Muscle of arm (tissue), 12 donors: ENCODE measurements around the gene ZNF268. TPM values are rescaled to one million over a fixed set of nuclear protein-coding genes. Genes with fewer than 3 reads are reported as not detected.
"Not testable (repeated sequence)": the region's sequence is repeated elsewhere in the genome, so short reads cannot be mapped to it uniquely, and the experiment has no call there.

ENCODE experiments used
- DNase-seq: peaks from one replicate; pipeline ENCODE4 v3.0.0-alpha.2; 2013
- polyA plus RNA-seq, 12 donors: library from polyadenylated mRNA; unstranded; fragments of 120-200 nt; gene quantifications; one replicate each; pipeline ENCODE4 v1.2.1, GENCODE V29; 2013; ENCODE audit not compliant: insufficient read length in 12 of 12

ZNF268 gene
- polyA plus RNA-seq, 12 donors = 8.2 to 23.8 (median 11.1) TPM; not detected in 1

DNA sequence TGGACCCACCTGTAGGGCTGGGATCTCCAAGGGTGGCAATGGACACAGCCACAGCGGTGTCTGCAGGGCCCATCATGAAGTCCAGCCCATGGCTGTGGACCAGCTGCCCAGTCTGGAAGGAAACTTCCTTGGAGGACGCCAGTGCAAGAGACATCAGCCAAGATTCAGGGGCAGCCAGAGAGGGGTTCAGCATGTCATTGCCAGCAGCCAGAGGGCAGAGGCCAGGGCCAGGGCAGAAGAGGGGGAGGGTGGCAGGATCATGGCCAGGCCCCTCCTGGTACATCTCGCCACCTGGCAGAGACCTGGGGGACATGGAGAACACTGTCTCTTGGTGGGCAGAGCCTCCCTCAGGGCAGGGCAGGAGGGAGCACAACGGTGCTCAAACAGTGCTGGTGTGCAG, 44.2 kb downstream of the ZNF268 start:
- DNase-seq = no peak

DNA sequence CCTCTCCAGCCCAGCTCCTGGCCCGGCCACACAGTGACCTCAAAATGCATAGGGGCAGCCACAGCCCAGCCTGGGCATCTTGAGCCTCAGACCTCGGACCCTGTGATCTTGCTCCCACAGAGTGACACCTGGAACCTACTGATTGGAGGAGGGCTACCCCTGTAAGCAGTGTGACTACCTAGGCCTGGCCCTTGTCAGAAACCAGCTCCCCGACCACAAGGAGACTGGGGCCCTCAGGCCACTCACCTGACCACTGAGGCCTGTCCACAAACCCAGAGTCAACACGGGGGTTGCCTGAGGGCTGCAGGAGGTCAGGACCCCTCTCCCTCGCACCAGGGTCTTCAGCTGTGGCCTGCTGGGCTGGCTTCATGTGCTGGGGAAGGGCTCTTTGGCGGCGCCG, 45.4 kb downstream of the ZNF268 start:
- DNase-seq = no peak

DNA sequence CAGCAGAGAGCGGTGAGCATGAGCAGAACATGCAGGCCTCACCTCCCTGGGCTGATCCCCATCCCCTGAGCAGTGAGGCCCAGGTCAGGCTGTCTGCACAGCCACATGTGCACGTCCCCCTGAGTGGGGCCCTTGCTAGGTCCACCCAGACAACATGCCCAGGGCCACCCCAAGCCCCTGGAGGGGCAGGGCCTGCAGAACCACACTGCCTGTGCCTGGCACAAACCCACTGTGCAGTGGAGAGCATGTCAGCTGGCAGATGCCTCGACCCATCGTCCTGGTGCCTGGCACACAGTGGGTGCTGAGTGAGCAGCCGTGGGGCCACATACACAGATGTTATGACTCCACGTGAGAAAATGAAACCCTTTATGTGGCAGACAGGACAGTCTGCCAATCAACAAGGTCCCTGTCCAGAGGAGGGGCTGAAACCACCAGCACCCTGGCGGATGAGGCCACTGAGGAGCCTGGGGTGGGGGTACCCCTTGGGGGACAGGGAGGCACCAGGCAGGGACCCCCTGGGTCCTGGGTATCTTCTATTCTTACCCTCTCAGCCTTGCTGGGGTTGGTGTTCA, 46.1 kb downstream of the ZNF268 start:
- DNase-seq = no peak

DNA sequence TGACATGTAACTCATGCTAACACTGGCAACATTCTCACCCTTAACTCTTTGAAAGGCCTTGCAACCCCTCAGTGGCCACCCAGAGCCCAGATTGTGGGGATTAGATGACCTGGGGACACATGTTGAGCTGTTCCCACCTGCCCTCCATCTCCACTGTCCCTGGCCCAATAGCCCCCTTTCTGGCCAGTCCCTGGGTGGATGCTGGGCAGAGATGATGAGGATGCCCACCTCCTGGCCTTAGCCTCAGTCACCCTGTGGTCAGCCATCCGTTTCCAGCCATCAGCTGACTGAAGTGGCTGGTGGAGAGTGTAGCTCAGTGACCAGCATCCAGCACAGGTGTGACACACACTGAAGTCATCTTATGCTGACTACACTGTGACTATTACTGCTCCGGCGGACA, 49.7 kb downstream of the ZNF268 start:
- no peak for DNase-seq

DNA sequence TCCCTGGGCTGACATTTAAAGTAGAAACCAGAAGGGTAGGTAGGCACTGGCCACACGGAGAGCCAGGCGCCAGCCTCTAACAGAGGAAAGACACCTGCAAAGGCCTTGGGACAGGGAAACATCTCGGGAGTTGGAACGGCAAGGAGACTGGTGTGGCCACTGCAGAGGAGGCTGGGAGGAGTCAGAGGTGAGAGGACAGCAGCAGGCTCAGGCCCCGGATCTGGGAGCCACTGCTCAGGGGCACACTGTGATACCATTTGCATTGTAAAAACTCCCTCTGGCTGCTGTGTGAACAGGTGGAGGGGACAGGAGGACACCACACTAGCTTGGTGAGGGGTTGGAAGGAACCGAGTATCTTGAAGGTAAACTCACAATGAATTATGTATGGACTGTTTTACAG, 51.7 kb downstream of the ZNF268 start:
- no peak for DNase-seq

DNA sequence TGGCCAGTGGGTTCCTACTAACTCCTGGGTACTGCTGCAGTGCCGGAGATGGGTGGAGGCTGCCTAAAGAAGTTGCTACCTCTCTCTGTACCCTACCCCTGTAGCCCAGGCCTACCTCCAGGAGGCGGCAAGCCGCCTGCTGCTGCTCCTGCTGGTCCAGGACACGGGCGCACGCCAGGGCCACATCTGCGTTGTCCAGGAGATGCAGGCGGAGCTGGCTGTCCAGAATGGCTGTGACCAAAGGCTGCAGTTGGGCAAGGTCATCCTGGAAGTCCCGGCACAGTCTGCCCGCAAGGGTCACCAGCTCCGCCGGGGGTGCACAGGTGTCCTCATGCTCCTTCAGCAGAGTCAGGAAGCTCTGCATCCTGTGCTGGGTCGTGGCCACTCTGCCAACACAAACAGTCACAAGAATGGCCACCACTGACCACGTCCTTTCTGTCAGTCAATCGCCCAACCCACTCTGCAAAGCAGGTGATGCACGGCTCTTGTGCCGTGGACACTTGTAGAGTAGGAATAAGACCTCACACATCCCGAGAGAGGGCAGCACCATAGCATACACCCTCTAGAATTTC, 52.8 kb downstream of the ZNF268 start:
- no peak for DNase-seq

DNA sequence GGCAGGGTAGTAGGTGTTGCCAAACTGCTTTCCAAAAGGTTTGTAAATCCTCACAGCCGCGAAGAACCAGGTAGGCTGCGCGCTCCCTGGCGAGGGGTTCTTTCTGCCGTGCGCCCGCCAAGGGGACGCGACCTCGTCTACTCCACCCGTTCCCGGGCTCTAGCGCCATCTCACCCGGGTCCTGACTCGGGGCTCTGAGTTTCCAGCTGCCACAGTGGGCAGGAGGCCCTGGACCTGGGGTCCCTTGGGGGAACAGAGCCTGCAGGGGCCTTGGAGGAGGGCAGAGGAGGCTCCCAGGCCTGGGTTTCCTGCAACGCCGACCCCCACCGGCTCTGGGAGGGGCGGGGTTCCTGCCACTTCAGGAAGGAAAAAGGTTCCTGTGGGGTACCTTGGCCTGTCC, 53.7 kb downstream of the ZNF268 start:
- DNase-seq = no peak

DNA sequence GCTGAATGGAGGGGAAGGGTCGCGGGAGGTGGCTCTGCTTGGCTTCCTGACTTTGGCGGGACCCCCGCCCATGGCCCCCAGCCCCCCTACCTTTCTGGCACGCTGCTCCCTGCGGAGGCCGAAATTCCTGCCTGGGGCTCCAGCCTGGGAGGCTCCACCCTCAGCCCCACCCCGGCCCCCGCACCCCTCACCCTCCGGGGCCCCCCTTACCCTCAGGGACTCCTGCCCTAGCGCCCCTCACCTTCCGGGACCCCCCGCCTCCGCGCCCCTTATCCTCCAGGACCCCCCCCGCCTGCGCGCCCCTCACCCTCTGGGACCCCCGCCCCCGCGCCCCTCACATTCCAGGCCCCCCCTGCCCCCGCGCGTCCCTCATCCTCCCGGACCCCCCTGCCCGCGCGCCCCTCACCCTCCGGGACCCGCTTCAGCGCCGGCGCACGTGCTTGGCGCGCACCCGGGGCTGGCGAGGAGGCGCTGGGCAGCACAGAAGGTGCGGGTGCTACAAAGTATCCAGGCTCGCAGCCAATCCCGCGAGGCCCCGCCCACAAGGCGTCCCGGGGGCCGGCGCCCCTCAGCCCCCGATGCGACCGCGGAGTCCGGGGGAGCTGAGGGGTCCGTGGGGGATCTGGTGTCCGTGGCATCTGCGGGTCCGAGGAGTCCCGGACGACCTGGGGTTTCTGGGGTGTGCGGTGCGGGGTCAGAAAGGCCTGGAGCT, 54.3 kb downstream of the ZNF268 start, which contains the start of gene ANHX:
ANHX (minus strand) TSS at position 477 of the 712 bp plus-strand sequence. CDS start 1,521 bp downstream, outside the sequence.
- no peak for DNase-seq

DNA sequence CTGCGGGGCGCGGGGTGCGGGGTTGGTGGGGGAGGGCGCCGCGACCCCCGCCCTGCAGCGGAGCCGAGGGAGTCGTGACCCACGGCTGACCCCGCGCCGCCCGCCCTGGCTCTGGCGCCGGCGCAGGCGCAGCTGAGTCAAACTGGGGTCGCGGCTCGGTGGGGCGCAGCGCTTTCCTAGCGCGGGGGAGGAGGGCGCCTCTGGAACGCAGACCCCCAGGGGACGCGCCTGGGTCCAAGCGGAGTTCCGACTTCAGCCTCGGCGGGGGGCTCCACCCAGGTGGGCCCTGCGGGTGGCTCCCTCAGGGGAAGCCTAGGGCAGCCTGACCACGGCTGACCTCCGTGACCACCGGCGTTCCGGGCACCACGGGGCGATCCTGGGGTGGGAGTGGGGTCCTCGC, 54.8 kb downstream of the ZNF268 start:
- DNase-seq = no peak

DNA sequence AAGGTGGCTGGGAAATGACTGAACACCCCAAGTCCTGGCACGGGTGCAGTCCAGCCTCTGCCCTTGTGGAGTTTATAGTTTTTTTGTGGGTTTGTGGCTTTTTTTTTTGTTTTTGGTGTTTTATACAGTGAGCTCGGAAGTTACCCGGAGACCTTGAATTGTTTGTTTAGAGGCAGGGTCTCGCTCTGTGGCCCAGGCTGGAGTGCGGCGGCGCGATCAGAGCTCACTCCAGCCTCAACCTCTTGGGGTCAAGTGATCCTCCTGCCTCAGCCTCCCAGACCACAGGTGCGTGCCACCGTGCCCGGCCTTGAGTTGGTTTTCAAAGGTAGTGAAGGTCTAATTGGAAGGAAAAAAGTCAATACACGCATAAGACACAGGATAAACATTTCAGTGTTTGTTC, 55.3 kb downstream of the ZNF268 start:
- DNase-seq = no peak

DNA sequence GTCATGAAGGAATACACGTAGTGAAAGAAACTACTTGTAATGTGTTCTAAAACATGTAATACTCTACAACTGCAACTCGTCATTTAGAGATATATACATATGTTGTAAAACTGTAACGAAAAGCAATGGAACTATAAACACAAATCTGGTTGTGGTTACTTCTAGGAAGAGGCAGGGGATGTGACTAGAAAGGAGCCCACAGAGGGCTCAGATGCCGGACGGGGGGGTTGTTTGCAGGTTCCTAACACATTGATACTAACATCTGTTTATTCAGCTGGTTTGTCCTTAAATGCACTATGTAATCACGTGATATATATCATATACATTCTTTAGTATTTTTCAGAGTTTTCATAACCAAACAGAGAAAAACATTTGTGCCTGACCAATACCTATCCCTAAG, 70.4 kb downstream of the ZNF268 start:
- DNase-seq = no peak

DNA sequence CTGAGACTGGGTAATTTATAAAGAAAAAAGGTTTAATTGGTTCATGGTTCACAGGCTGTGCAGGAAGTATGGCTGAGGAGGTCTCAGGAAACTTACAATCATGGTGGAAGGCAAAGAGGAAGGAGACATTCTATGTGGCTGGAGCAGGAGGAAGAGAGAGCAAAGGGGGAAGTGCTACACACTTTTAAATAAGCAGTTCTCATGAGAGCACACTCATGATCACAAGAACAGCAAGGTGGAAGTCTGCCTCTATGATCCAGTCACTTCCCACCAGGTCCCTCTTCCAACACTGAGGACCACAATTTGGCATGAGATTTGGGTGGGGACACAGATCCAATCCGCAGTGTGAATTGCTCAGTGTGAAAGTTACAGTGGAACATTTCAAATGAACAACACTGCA, 74.5 kb downstream of the ZNF268 start:
- not testable (repeated sequence) for DNase-seq

DNA sequence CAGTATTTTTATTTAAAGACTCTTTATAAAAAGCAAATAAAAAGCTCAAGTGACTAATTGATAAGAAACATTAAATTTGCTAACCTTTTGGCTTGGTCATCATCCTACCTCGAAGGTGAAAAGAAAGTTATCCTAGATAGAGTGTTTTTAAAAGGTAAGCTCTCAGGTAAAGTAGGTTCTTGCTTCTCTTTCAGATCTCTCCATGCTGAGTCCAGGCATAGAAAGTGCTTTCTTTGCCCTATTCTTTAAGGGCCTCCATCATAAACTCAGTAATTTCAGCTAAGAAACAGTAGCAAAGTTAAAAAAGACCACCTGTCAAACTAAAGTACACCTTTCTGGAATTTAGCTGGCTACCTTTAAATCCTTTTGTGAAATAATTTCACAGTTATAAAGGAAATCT, 75.0 kb downstream of the ZNF268 start:
- no peak for DNase-seq

DNA sequence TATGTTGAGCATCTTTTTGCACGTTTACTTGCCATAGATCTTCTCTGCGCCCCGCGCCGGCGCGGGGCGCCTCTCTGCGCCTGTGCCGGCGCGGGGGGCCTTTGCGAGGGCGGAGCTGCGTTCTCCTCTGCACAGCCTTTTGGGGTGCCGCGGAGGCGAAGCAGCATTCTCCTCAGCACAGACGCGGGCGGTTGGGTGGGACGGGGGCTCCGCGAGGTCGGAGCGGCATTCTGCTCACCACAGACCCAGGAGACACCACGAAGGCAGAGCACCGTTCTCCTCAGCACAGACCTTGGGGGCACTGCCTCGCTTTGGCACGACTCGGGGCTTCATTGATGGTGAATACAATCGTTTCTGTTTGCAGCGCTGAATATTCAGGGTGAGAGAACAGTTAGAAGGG, 82.9 kb downstream of the ZNF268 start:
- DNase-seq = no peak

Other genes with a start within 250 kb of the ZNF268 start
- 10 to 100 TPM in 11 of 12 donors, not detected in 1; 10.3 to 23.0 (median 14.9) TPM for gene ZNF605, start 225.2 kb upstream of the ZNF268 start, polyA plus RNA-seq
- 10 to 100 TPM in 3 of 12 donors, 1 to 10 TPM in 8, not detected in 1; 6.0 to 10.8 (median 9.0) TPM for gene ZNF26, start 195.1 kb upstream of the ZNF268 start, polyA plus RNA-seq
- 10 to 100 TPM in 11 of 12 donors, not detected in 1; 26.7 to 53.1 (median 32.8) TPM for gene ZNF84, start 144.0 kb upstream of the ZNF268 start, polyA plus RNA-seq
- gene ZNF140, start 100.6 kb upstream of the ZNF268 start, polyA plus RNA-seq = 10 to 100 TPM in 10 of 12 donors, 1 to 10 TPM in 1, not detected in 1; 9.4 to 23.0 (median 16.3) TPM
- 1 to 10 TPM in 11 of 12 donors, not detected in 1; 1.2 to 4.4 (median 2.1) TPM for gene ZNF891, start 51.2 kb upstream of the ZNF268 start, polyA plus RNA-seq
- 10 to 100 TPM in 2 of 12 donors, 1 to 10 TPM in 9, not detected in 1; 3.1 to 11.2 (median 6.8) TPM for gene ZNF10, start 50.9 kb upstream of the ZNF268 start, polyA plus RNA-seq
- not detected for gene ANHX, start 54.4 kb downstream of the ZNF268 start, polyA plus RNA-seq